ENCODE measurements around the gene FPGS.
"Not testable (repeated sequence)": the region's sequence is repeated elsewhere in the genome, so short reads cannot be mapped to it uniquely, and the experiment has no call there.

The FPGS gene

DNA sequence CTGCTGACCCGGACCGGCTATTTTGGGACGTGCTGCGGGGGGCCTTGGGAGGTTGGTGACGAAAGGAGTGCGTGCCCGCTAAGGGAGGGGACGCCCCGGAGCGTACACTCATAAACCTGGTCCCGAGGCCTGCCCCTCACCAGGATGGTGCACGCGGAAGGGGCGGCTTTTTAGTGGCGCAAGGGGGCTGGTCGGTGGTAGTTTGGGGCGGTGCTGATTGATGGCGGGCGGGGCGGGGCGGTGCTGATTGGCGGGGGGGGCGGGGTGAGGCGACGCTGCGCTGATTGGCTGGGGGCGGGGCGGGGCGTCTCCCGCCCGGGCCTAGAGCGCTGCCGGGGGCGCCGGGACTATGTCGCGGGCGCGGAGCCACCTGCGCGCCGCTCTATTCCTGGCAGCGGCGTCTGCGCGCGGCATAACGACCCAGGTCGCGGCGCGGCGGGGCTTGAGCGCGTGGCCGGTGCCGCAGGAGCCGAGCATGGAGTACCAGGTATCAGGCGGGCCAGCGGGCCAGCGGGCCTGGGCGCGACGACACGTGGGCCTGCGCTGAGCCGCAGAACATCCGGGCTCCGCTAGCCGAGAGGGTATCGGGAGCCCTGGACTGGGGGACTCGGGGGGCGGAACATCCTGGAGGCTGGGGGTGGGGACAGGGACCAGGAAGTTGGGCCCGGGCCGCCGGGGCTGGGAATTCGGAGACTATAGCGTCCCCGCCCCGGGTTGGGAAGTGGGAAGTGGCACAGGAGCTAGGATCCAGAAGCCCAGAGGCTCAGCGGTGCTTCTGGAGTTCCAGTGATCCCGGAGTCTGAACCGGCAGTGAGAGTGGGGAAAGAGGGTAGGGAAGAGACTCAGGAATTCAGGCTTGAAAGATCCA lies at the start of gene FPGS:
Gene FPGS, plus strand, starts transcription at position 307 of the 868 bp plus-strand sequence. Its CDS starts 43 bp downstream, at position 350.
- no peak for FAIRE-seq

GRCh38 chr9:127753148-127753547 lies 49.5 kb upstream of the FPGS start:
- FAIRE-seq = no peak

DNA sequence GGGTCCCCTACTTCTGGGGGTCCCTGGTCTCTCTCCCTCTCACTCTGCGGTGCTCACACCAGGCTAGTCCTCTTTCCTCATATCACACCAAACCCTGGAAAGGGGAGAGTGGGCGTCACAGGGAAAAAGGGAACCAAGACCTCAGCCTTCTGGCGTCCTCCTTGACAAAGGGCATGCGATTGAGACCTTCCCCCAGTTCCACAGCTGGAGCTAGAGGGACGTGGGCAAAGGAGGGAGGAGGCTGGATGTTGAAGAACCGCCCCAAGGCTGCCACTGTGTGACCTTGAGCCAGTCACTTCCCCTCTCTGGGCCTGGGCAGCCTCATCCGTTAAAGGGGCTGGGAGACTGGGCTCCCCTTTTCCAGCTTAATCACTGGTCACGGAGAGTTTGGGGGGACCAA lies 49.1 kb upstream of the FPGS start:
- FAIRE-seq = no peak

- FAIRE-seq = no peak
Observed at GRCh38 chr9:127754099-127755060, 48.3 kb upstream of the FPGS start.

- no peak for FAIRE-seq
Observed at GRCh38 chr9:127755061-127756060, 47.3 kb upstream of the FPGS start.

GRCh38 chr9:127756233-127756632 lies 46.4 kb upstream of the FPGS start:
- FAIRE-seq = no peak

DNA sequence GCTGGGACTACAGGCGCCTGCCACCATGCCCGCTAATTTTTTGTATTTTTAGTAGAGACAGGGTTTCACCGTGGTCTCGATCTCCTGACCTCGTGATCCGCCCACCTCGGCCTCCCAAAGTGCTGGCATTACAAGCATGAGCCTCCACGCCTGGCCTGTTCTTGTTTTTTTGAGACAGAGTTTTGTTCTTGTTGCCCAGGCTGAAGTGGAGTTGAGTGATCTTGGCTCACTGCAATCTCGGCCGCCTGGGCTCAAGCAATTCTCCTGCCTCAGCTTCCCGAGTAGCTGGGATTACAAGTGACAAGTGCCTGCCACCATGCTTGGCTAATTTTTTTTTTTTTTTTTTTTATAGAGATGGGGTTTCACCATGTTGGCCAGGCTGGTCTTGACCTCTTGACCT lies 45.9 kb upstream of the FPGS start:
- FAIRE-seq = not testable (repeated sequence)

- no peak for FAIRE-seq
Observed at GRCh38 chr9:127758843-127759242, 43.8 kb upstream of the FPGS start.

GRCh38 chr9:127761061-127761460 lies 41.6 kb upstream of the FPGS start:
- no peak for FAIRE-seq

DNA sequence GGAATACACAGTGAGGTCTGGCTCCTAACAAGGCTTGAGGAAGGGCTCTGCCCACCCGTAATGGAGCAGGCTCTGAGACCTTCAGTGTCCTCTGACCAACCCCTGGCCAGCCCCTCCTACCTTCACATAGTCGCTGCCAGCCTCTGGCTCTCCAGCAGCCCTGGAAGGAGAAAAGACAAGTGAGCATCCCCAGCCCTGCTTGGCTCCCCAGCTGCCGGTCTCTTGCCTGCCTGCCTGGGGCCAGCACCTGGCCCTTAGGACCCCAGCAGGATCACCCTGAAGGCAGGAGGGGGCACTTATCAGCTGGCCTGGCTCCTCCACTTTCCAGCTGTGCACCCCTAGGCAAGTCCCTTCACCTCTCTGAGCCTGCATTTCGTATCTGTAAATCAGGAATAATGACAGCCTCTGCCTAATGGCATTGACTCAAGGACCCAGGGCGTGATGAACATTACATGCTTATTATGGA lies 41.2 kb upstream of the FPGS start:
- no peak for FAIRE-seq

DNA sequence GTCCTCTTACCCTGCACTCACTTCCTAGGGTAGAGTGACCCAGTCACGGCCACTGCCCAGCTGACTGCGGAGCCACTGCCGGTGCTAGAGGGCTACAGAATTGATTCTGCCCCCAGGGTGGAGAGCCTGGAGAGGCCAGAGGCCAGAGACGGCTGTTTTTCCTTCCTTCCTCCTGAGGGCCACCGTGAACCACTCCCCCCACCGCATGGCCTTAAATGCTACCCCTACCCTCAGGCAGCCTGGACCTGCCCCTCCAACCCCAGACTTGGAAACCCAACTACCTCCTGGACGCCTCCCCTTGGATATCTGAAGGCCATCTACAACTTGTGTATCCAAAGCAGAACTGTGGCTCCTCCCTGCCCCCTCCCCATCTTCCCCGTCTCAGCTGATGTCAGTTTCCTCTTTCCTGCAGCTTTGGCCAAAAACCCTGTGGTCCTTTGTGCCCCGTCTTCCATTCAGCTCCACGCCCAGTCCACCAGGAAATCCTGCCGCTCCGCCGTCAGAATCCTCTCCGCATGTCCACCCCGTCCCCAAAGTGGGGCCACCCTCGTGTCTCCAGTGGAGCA lies 40.5 kb upstream of the FPGS start:
- no peak for FAIRE-seq

GRCh38 chr9:127763918-127764384 lies 38.7 kb upstream of the FPGS start:
- no peak for FAIRE-seq

DNA sequence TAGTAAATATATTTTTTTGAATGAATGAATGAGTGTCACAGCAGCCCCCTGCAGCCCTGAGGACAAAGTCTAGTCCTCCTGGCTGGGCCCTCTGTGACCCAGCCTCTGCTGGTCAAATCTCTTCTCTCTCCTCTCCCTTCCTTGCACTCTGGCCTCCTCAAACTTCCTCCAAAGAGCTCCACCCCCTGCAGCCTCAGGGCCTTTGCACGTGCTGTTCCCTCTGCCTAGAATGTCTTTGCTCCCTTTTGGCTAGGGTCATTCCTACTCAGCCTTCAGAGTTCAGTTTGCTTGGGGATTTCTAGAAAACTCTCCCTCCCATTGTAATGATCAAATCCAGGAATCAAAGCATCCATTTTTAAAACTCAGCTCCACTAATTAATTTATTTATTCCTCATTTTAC lies 37.3 kb upstream of the FPGS start:
- FAIRE-seq = no peak

DNA sequence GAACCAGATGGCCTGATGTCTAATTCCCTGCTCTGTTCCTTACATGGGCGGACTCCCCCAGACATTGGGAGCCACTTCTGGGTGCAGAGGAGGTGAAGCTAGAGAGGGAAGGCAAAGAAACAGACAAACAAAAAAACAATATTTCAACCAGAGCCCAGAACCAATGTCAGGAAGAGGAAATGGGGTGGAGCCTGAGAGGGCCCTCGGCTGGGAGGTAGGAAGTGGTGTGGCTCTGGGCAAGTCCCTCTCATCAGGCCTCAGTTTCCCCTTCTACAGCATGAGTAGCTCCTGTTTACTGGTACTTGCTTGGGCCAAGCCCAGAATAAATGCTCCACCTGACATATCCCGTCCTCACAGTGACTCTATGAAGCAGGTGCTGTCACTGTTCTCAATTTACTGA lies 35.3 kb upstream of the FPGS start:
- no peak for FAIRE-seq

DNA sequence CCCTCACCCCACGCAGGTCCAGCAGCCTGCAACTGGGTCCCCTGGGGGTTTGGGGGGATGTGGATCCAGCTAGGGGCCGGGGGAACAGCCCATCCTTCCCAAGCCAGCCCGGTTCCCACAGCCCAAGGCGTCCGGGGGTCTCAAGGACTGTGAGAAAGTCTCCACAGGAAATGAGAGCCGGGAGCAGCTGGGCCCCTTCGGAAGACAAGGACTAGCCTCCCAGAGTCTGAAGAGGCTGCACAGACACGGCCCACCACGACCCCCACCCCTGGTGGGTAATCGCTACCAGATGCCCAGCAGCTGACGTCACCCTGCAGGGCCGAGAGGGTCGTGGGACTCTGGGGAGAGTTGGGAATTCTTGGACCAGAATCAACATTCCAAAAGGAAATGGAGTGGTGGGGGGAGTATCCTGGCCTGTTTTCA lies 34.8 kb upstream of the FPGS start:
- FAIRE-seq = no peak

DNA sequence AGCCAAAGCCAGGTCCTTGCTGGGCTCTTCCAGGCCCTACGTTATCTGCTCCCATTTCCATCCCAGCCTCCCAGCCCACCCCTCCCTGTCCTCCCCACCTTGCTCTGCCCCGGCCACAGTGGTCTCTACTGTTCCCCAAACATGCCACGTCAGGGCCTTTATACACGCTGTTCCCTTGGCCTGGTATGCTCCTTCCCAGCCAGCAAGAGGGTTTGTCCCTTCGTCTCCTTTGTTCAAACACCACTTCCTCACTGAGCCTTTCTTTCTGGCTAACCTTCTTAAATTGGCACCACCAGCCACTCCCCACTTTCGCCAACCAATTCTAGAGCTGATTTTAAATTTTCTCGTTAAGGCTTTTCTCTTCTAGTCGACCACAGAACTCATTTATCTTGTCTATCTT lies 34.0 kb upstream of the FPGS start:
- FAIRE-seq = no peak

DNA sequence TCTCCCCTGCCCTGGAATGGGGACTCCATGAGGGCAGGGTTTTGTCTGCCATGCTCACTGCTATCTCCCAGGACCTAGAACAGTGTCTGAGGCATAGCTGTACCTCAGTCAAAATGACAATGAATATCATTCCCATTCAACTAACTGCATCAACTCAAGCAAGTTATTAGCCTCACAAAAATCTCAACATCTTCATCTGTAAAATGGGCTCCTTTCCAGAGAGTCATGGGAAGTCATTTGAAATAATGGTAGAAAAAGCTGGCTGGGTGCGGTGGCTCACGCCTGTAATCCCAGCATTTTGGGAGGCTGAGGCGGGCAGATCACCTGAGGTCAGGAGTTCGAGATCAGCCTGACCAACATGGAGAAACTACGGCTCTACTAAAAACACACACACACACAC lies 33.6 kb upstream of the FPGS start:
- FAIRE-seq = no peak

- no peak for FAIRE-seq
Observed at GRCh38 chr9:127769929-127770582, 32.6 kb upstream of the FPGS start.

DNA sequence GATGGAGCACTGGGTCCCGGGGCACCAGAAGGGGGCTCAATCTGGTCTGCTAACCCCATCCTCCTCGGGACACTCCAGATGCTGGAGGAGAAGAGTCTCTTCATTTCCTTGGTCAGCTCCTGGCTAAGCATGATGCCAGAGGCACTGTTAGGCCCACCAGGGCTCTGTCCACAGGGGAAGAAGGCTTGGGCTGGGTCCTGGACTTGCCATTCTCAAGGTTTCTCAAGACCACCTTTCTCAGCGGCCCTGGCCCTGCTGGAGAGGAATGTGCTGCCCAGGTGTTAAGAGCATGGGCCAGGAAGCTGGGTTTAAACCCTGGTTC lies 32.1 kb upstream of the FPGS start:
- no peak for FAIRE-seq

- FAIRE-seq = peak; percentile 88
Observed at GRCh38 chr9:127770905-127771569, 31.6 kb upstream of the FPGS start.

All from A204.1 (cell line).